ENCODE data around the gene PPARG. TPM values are rescaled to one million over a fixed set of nuclear protein-coding genes. Genes with fewer than 3 reads are reported as not detected.

PPARG gene
- total RNA-seq, 1 experiment from 2014 or later = 0.79 TPM

DNA sequence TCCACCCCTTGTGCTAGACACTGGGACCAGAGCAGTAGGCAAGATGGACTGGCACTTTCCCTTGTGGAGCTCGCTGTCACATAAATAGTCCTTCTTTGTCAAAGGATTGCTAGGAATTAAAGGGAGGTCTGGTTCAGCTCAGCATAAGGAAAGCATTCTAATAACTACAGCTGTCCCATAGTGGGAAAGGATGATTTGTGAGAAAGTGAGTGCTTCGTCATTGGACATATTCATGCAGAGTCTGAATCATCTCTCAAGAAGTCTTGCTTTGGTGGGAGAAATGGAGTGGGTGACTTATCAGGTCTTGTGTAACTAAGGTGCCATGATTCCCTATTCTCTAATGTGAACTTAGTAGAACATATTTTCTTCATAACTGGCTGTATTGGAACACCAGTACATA lies 14.7 kb downstream of the PPARG start:
- no peaks in the 10 kb centered on the region for H3K27me3 Mint-ChIP-seq (ENCODE audit: low read depth)
- POLR2A ChIA-PET = no interaction called here
- TF ChIP-seq CREM (CRISPR knock-in tag; IDR thresholded peaks at IDR 0.05) (no peak), ZNF317 (CRISPR knock-in tag; IDR thresholded peaks at IDR 0.05; ENCODE audit: borderline replicate concordance, low read depth) (no peak), CBFB (CRISPR knock-in tag; IDR thresholded peaks at IDR 0.05; ENCODE audit: low read depth) (no peak), ATF1 (CRISPR knock-in tag; IDR thresholded peaks at IDR 0.05) (no peak), RORB (CRISPR knock-in tag; IDR thresholded peaks at IDR 0.05) (no peak), ETV6 (CRISPR knock-in tag; IDR thresholded peaks at IDR 0.05) (no peak), ZNF263 (CRISPR knock-in tag; IDR thresholded peaks at IDR 0.05; ENCODE audit: low read depth) (no peak), MAX (CRISPR knock-in tag; IDR thresholded peaks at IDR 0.05) (no peak), MLX (CRISPR knock-in tag; IDR thresholded peaks at IDR 0.05) (no peak), E2F4 (CRISPR knock-in tag; IDR thresholded peaks at IDR 0.05; ENCODE audit: borderline replicate concordance, low read depth) (no peak), ZNF281 (CRISPR knock-in tag; IDR thresholded peaks at IDR 0.05) (no peak), ATF2 (CRISPR knock-in tag; IDR thresholded peaks at IDR 0.05; ENCODE audit: borderline replicate concordance, low read depth) (no peak), E2F1 (CRISPR knock-in tag; IDR thresholded peaks at IDR 0.05) (no peak)
- TF ChIP-seq, protein P1, sequence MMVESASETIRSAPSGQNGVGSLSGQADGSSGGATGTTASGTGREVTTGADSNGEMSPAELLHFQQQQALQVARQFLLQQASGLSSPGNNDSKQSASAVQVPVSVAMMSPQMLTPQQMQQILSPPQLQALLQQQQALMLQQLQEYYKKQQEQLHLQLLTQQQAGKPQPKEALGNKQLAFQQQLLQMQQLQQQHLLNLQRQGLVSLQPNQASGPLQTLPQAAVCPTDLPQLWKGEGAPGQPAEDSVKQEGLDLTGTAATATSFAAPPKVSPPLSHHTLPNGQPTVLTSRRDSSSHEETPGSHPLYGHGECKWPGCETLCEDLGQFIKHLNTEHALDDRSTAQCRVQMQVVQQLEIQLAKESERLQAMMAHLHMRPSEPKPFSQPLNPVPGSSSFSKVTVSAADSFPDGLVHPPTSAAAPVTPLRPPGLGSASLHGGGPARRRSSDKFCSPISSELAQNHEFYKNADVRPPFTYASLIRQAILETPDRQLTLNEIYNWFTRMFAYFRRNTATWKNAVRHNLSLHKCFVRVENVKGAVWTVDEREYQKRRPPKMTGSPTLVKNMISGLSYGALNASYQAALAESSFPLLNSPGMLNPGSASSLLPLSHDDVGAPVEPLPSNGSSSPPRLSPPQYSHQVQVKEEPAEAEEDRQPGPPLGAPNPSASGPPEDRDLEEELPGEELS (CRISPR knock-in tag; IDR thresholded peaks at IDR 0.05) = no peak

GRCh38 chr3:12303993-12304392 lies 15.1 kb downstream of the PPARG start:
- DNase-seq (ENCODE audit: low spot score) (no peak), ATAC-seq (no peak)
- ChIA-PET CTCF (no interaction called here), POLR2A (no interaction called here)
- H3K9me3 Mint-ChIP-seq = no peaks in the 10 kb centered on the region
- no peaks in the 10 kb centered on the region for H3K27me3 Mint-ChIP-seq (ENCODE audit: low read depth)
- H3K36me3 Mint-ChIP-seq = no peaks in the 10 kb centered on the region
- H3K4me3 Mint-ChIP-seq = no peak overlapping the region
- no peak overlapping the region for H3K27ac Mint-ChIP-seq
- no peaks in the 10 kb centered on the region for H3K4me1 Mint-ChIP-seq
- TF ChIP-seq ZNF532 (CRISPR knock-in tag; IDR thresholded peaks at IDR 0.05; ENCODE audit: borderline replicate concordance) (no peak), ZNF263 (CRISPR knock-in tag; IDR thresholded peaks at IDR 0.05; ENCODE audit: low read depth) (no peak), FOXJ3 (CRISPR knock-in tag; IDR thresholded peaks at IDR 0.05; ENCODE audit: borderline replicate concordance) (no peak)

More for the DNA sequence above, 14.7 kb downstream of the PPARG start:
- Mint-ChIP-seq H3K4me1 (no peaks in the 10 kb centered on the region), H3K4me3 (no peak overlapping the region), H3K27ac (no peak overlapping the region), H3K9me3 (no peaks in the 10 kb centered on the region), H3K36me3 (no peaks in the 10 kb centered on the region)
- ATAC-seq (no peak), DNase-seq (ENCODE audit: low spot score) (no peak)
- CTCF ChIA-PET = no interaction called here
